HEK293 (cell line): ENCODE results near the gene DPP6.

Experiments
- CTCF ChIA-PET: fragments of 350-600 bp; formaldehyde crosslinking; extraction: SDS; loops from one replicate; lab custom pipeline; 2021; ENCODE audit warnings: antibody characterized with exemption; lab: Yijun Ruan, JAX
- POLR2A ChIA-PET: fragments of 300-600 bp; formaldehyde crosslinking; extraction: SDS; loops from one replicate; lab custom pipeline; 2020; ENCODE audit warnings: antibody characterized with exemption, inconsistent platforms; lab: Yijun Ruan, JAX
- H3K27ac ChIP-seq: fragments of 200-500 bp; sonication (Bioruptor generic); 2 replicates; pipeline ENCODE4 v1.5.1; 2014; ENCODE audit warnings: low read depth, low read length, control low read depth, inconsistent platforms; ENCODE audit errors: extremely low read depth
- H3K36me3 ChIP-seq, 2 experiments: fragments of 200-500 bp in 1 of 2; sonication (Bioruptor generic) in 1 of 2; 1 replicate in 1 of 2; 2 replicates in 1 of 2; pipeline ENCODE4 v1.5.1; 2014 to 2017; ENCODE audit warnings: inconsistent platforms in 2 of 2, low read length in 2 of 2; ENCODE audit not compliant: control insufficient read depth in 2 of 2, insufficient read depth in 1 of 2
- H3K4me1 ChIP-seq: fragments of 200-500 bp; sonication (Bioruptor generic); 2 replicates; pipeline ENCODE4 v1.5.1; 2014; ENCODE audit warnings: mild to moderate bottlenecking, low read length, inconsistent platforms; ENCODE audit not compliant: control insufficient read depth, insufficient read depth
- H3K4me3 ChIP-seq: 2 replicates; pipeline ENCODE4 v1.5.1; 2011; ENCODE audit warnings: low read depth, mild to moderate bottlenecking, control low read depth, low read length, moderate library complexity
- H3K9me3 ChIP-seq: fragments of 200-500 bp; sonication (Bioruptor generic); 2 replicates; pipeline ENCODE4 v1.5.1; 2014; ENCODE audit warnings: low read depth, low read length, inconsistent platforms; ENCODE audit not compliant: control insufficient read depth, insufficient read depth
- FEZF1 ChIP-seq: fragments of 450-650 bp; formaldehyde crosslinking; IDR thresholded peaks from 2 replicates; pipeline ENCODE4 v1.5.1; 2016; ENCODE audit warnings: missing biosample characterization, missing genetic modification characterization
- GLIS2 ChIP-seq: fragments of 450-650 bp; formaldehyde crosslinking; IDR thresholded peaks from 2 replicates; pipeline ENCODE4 v1.5.1; 2016; ENCODE audit warnings: missing biosample characterization, missing genetic modification characterization
- KLF9 ChIP-seq: fragments of 450-650 bp; formaldehyde crosslinking; IDR thresholded peaks from 2 replicates; pipeline ENCODE4 v1.5.1; 2016; ENCODE audit warnings: missing biosample characterization, missing genetic modification characterization, low read depth
- OVOL3 ChIP-seq: fragments of 450-650 bp; formaldehyde crosslinking; IDR thresholded peaks from 2 replicates; pipeline ENCODE4 v1.5.1; 2016; ENCODE audit warnings: missing biosample characterization, missing genetic modification characterization
- TCF7L2 ChIP-seq: IDR thresholded peaks from 2 replicates; pipeline ENCODE4 v1.6.1; 2011; ENCODE audit warnings: low read depth, mild to moderate bottlenecking, inconsistent platforms, low read length, moderate library complexity, borderline replicate concordance
- WT1 ChIP-seq: fragments of 450-650 bp; formaldehyde crosslinking; IDR thresholded peaks from 2 replicates; pipeline ENCODE4 v1.5.1; 2016; ENCODE audit warnings: missing biosample characterization, missing genetic modification characterization
- YY1 ChIP-seq: fragments of 450-650 bp; formaldehyde crosslinking; IDR thresholded peaks from 2 replicates; pipeline ENCODE4 v1.5.1; 2018; ENCODE audit warnings: missing biosample characterization, missing genetic modification characterization
- ZBTB17 ChIP-seq: fragments of 450-650 bp; formaldehyde crosslinking; IDR thresholded peaks from 2 replicates; pipeline ENCODE4 v1.5.1; 2016; ENCODE audit warnings: missing biosample characterization, missing genetic modification characterization
- ZBTB21 ChIP-seq: fragments of 450-650 bp; formaldehyde crosslinking; IDR thresholded peaks from 2 replicates; pipeline ENCODE4 v1.5.1; 2017; ENCODE audit warnings: missing biosample characterization, missing genetic modification characterization
- ZFP37 ChIP-seq: fragments of 450-650 bp; formaldehyde crosslinking; IDR thresholded peaks from 2 replicates; pipeline ENCODE4 v1.5.1; 2016; ENCODE audit warnings: missing biosample characterization, missing genetic modification characterization
- ZFP41 ChIP-seq: fragments of 450-650 bp; formaldehyde crosslinking; IDR thresholded peaks from 2 replicates; pipeline ENCODE4 v1.5.1; 2016; ENCODE audit warnings: missing biosample characterization, missing genetic modification characterization, borderline replicate concordance
- ZNF132 ChIP-seq: fragments of 450-650 bp; formaldehyde crosslinking; IDR thresholded peaks from 2 replicates; pipeline ENCODE4 v1.5.1; 2017; ENCODE audit warnings: missing biosample characterization, missing genetic modification characterization, borderline replicate concordance
- ZNF16 ChIP-seq: fragments of 450-650 bp; formaldehyde crosslinking; IDR thresholded peaks from 2 replicates; pipeline ENCODE4 v1.5.1; 2016; ENCODE audit warnings: low read depth, missing biosample characterization, missing genetic modification characterization
- ZNF202 ChIP-seq: fragments of 450-650 bp; formaldehyde crosslinking; IDR thresholded peaks from 2 replicates; pipeline ENCODE4 v1.5.1; 2016; ENCODE audit warnings: missing biosample characterization, missing genetic modification characterization, borderline replicate concordance
- ZNF335 ChIP-seq: fragments of 450-650 bp; formaldehyde crosslinking; conservative IDR thresholded peaks from 2 replicates; pipeline ENCODE4 v1.5.1; 2016; ENCODE audit warnings: missing biosample characterization, missing genetic modification characterization
- ZNF341 ChIP-seq: fragments of 450-650 bp; formaldehyde crosslinking; IDR thresholded peaks from 2 replicates; pipeline ENCODE4; 2016; ENCODE audit warnings: low read depth, missing biosample characterization, missing genetic modification characterization
- ZNF354C ChIP-seq: fragments of 450-650 bp; formaldehyde crosslinking; IDR thresholded peaks from 2 replicates; pipeline ENCODE4 v1.5.1; 2016; ENCODE audit warnings: missing biosample characterization, missing genetic modification characterization, low read depth, borderline replicate concordance
- ZNF426 ChIP-seq: fragments of 450-650 bp; formaldehyde crosslinking; IDR thresholded peaks from 2 replicates; pipeline ENCODE4 v1.5.1; 2017; ENCODE audit warnings: missing biosample characterization, missing genetic modification characterization, mild to moderate bottlenecking, inconsistent platforms, moderate library complexity
- ZNF433 ChIP-seq: fragments of 450-650 bp; formaldehyde crosslinking; IDR thresholded peaks from 2 replicates; pipeline ENCODE4 v1.5.1; 2016; ENCODE audit warnings: missing biosample characterization, missing genetic modification characterization, low read depth
- ZNF514 ChIP-seq: fragments of 450-650 bp; formaldehyde crosslinking; IDR thresholded peaks from 2 replicates; pipeline ENCODE4 v1.5.1; 2016; ENCODE audit warnings: missing biosample characterization, missing genetic modification characterization
- ZNF600 ChIP-seq: fragments of 450-650 bp; formaldehyde crosslinking; IDR thresholded peaks from 2 replicates; pipeline ENCODE4 v1.5.1; 2016; ENCODE audit warnings: missing biosample characterization, missing genetic modification characterization
- ZNF664 ChIP-seq: fragments of 450-650 bp; formaldehyde crosslinking; IDR thresholded peaks from 2 replicates; pipeline ENCODE4 v1.5.1; 2016; ENCODE audit warnings: missing biosample characterization, missing genetic modification characterization
- ZNF768 ChIP-seq: fragments of 450-650 bp; formaldehyde crosslinking; IDR thresholded peaks from 2 replicates; pipeline ENCODE4 v1.5.1; 2018; ENCODE audit warnings: missing biosample characterization, mild to moderate bottlenecking, missing genetic modification characterization
- ZNF792 ChIP-seq: fragments of 450-650 bp; formaldehyde crosslinking; IDR thresholded peaks from 2 replicates; pipeline ENCODE4 v1.5.1; 2016; ENCODE audit warnings: missing biosample characterization, missing genetic modification characterization
- ZXDB ChIP-seq: fragments of 450-650 bp; formaldehyde crosslinking; IDR thresholded peaks from 2 replicates; pipeline ENCODE4 v1.5.1; 2016; ENCODE audit warnings: missing biosample characterization, missing genetic modification characterization
- TF ChIP-seq, protein P1 (sequence below): fragments of 450-650 bp; formaldehyde crosslinking; IDR thresholded peaks from 2 replicates; pipeline ENCODE4 v1.5.1; 2016; ENCODE audit warnings: missing biosample characterization, missing genetic modification characterization
- TF ChIP-seq, protein P2 (sequence below): fragments of 450-650 bp; formaldehyde crosslinking; IDR thresholded peaks from 2 replicates; pipeline ENCODE4 v1.5.1; 2016; ENCODE audit warnings: missing biosample characterization, missing genetic modification characterization
- TF ChIP-seq, protein P3 (sequence below): fragments of 450-650 bp; IDR thresholded peaks from 2 replicates; pipeline ENCODE4 v1.5.1; 2018; ENCODE audit warnings: missing biosample characterization, mild to moderate bottlenecking, missing genetic modification characterization
- TF ChIP-seq, protein P4 (sequence below): fragments of 450-650 bp; formaldehyde crosslinking; IDR thresholded peaks from 2 replicates; pipeline ENCODE4 v1.5.1; 2016; ENCODE audit warnings: missing biosample characterization, missing genetic modification characterization
- TF ChIP-seq, protein P5 (sequence below): fragments of 450-650 bp; formaldehyde crosslinking; IDR thresholded peaks from 2 replicates; pipeline ENCODE4 v1.5.1; 2017; ENCODE audit warnings: missing biosample characterization, missing genetic modification characterization

Gene DPP6

DNA sequence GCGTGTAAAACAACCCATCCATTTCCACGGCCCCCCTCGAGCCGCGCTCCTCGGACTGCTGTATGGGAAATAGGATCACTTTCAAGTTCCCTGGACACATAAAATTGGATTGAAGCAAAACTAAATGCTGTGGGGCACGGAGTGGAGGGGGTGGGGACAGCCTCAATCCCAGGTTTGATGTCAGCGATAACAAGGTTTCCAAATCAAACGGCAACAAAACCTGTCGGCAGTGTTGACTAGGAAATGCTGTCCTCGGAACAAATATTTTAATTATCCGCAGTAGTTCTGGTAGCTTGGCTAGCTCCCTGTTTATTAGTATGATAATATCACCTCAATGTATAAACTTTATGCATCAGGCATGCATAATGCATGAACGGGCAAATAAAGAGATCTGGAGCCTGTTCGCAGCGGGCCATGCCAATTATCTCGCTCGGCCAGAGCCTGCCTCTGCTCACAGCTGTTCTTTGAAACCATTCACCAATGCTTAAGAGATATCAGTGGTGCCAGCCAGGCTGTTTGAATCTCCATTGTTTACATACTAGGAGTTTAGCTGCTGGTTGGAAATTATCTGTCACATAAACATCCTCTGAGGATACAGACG is 789.6 kb downstream of the DPP6 start (continued):
- TF ChIP-seq, protein P1, sequence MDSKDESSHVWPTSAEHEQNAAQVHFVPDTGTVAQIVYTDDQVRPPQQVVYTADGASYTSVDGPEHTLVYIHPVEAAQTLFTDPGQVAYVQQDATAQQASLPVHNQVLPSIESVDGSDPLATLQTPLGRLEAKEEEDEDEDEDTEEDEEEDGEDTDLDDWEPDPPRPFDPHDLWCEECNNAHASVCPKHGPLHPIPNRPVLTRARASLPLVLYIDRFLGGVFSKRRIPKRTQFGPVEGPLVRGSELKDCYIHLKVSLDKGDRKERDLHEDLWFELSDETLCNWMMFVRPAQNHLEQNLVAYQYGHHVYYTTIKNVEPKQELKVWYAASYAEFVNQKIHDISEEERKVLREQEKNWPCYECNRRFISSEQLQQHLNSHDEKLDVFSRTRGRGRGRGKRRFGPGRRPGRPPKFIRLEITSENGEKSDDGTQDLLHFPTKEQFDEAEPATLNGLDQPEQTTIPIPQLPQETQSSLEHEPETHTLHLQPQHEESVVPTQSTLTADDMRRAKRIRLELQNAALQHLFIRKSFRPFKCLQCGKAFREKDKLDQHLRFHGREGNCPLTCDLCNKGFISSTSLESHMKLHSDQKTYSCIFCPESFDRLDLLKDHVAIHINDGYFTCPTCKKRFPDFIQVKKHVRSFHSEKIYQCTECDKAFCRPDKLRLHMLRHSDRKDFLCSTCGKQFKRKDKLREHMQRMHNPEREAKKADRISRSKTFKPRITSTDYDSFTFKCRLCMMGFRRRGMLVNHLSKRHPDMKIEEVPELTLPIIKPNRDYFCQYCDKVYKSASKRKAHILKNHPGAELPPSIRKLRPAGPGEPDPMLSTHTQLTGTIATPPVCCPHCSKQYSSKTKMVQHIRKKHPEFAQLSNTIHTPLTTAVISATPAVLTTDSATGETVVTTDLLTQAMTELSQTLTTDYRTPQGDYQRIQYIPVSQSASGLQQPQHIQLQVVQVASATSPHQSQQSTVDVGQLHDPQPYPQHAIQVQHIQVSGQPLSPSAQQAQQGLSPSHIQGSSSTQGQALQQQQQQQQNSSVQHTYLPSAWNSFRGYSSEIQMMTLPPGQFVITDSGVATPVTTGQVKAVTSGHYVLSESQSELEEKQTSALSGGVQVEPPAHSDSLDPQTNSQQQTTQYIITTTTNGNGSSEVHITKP, result 0 out of 2 replicates have a peak, but pooled peaks have one; percentile 29
- TF ChIP-seq ZBTB21 (no peak), ZNF433 (tag by site-specific recombination) (no peak), ZFP37 (tag by site-specific recombination) (no peak), OVOL3 (tag by site-specific recombination) (no peak), YY1 (tag by site-specific recombination) (no peak), ZNF792 (no peak), ZBTB17 (tag by site-specific recombination) (peak; percentile 36; the same call in 1 of the 2 replicates), ZNF335 (0 out of 2 replicates have a peak, but pooled peaks have one; percentile 9), ZNF341 (tag by site-specific recombination) (peak; percentile 54; the same call in 1 of the 2 replicates), ZNF768 (tag by site-specific recombination) (no peak), ZNF354C (tag by site-specific recombination) (no peak), TCF7L2 (peak; percentile 90), ZNF600 (tag by site-specific recombination) (peak; percentile 37; the same call in 1 of the 2 replicates)
- TF ChIP-seq, protein P2, sequence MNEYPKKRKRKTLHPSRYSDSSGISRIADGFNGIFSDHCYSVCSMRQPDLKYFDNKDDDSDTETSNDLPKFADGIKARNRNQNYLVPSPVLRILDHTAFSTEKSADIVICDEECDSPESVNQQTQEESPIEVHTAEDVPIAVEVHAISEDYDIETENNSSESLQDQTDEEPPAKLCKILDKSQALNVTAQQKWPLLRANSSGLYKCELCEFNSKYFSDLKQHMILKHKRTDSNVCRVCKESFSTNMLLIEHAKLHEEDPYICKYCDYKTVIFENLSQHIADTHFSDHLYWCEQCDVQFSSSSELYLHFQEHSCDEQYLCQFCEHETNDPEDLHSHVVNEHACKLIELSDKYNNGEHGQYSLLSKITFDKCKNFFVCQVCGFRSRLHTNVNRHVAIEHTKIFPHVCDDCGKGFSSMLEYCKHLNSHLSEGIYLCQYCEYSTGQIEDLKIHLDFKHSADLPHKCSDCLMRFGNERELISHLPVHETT (tag by site-specific recombination), result no peak
- TF ChIP-seq, protein P3, sequence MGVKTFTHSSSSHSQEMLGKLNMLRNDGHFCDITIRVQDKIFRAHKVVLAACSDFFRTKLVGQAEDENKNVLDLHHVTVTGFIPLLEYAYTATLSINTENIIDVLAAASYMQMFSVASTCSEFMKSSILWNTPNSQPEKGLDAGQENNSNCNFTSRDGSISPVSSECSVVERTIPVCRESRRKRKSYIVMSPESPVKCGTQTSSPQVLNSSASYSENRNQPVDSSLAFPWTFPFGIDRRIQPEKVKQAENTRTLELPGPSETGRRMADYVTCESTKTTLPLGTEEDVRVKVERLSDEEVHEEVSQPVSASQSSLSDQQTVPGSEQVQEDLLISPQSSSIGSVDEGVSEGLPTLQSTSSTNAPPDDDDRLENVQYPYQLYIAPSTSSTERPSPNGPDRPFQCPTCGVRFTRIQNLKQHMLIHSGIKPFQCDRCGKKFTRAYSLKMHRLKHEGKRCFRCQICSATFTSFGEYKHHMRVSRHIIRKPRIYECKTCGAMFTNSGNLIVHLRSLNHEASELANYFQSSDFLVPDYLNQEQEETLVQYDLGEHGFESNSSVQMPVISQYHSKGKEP, result peak; percentile 43; the same call in 1 of the 2 replicates
- TF ChIP-seq, all 188 proteins: peak for 8

DNA sequence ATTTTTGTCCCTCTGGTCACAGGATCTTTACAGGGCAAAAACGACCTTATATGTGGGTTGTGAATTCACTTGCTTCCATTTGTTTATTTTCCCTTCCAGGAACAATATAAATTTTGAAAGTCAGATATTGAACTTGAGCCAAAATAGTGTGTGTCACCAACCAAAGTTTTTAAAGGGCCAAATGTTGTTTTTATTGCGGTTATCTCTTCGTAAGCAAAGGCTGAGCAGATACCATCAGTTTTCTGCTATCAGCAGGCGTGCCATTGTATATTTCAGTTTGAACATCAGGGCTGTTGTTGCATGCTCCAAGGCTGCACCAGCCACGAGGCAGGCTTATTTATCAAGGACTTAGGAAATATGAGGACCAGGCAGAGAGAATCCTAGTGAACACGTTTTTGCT is 790.4 kb downstream of the DPP6 start:
- H3K4me1 ChIP-seq, result 0 out of 2 replicates have a peak, but pooled peaks cover 5% of the 10 kb centered on the region
- H3K9me3 ChIP-seq, result no peaks in the 10 kb centered on the region
- ChIA-PET CTCF (no interaction called here), POLR2A (no interaction called here)
- H3K27ac ChIP-seq, result no peak overlapping the region
- H3K36me3 ChIP-seq, result no peaks in the 10 kb centered on the region
- no peak overlapping the region for H3K4me3 ChIP-seq
- no peak for TF ChIP-seq GLIS2
- TF ChIP-seq, protein P4, sequence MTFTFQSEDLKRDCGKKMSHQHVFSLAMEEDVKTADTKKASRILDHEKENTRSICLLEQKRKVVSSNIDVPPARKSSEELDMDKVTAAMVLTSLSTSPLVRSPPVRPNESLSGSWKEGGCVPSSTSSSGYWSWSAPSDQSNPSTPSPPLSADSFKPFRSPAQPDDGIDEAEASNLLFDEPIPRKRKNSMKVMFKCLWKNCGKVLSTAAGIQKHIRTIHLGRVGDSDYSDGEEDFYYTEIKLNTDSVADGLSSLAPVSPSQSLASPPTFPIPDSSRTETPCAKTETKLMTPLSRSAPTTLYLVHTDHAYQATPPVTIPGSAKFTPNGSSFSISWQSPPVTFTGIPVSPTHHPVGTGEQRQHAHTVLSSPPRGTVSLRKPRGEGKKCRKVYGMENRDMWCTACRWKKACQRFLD (tag by site-specific recombination), result no peak
- TF ChIP-seq ZNF132, result no peak
- no peak for TF ChIP-seq KLF9
- TF ChIP-seq ZNF426 (tag by site-specific recombination), result no peak
- TF ChIP-seq ZNF202 (tag by site-specific recombination), result no peak
- TF ChIP-seq ZNF16 (tag by site-specific recombination), result no peak
- no peak for TF ChIP-seq ZNF664
- no peak for TF ChIP-seq WT1 (tag by site-specific recombination)
- TF ChIP-seq ZFP41 (tag by site-specific recombination), result no peak
- TF ChIP-seq ZNF514 (tag by site-specific recombination), result no peak
- TF ChIP-seq, protein P5, sequence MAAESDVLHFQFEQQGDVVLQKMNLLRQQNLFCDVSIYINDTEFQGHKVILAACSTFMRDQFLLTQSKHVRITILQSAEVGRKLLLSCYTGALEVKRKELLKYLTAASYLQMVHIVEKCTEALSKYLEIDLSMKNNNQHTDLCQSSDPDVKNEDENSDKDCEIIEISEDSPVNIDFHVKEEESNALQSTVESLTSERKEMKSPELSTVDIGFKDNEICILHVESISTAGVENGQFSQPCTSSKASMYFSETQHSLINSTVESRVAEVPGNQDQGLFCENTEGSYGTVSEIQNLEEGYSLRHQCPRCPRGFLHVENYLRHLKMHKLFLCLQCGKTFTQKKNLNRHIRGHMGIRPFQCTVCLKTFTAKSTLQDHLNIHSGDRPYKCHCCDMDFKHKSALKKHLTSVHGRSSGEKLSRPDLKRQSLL (tag by site-specific recombination), result no peak
- TF ChIP-seq ZXDB (tag by site-specific recombination), result peak; percentile 58; the same call in 1 of the 2 replicates
- peak; percentile 72 for TF ChIP-seq FEZF1 (tag by site-specific recombination)
